HG02642 (cell line): ENCODE measurements around the gene TMEM51.

Experiments
- ATAC-seq: cut with Tn5 transposase; IDR thresholded peaks from one replicate; pipeline ENCODE4 v1.9.1; 2021; ENCODE audit warnings: mild to moderate bottlenecking; ENCODE audit not compliant: unreplicated experiment, poor library complexity

The TMEM51 gene

GRCh38 chr1:15191267-15191666, 37.7 kb downstream of the TMEM51 start:
- ATAC-seq = no peak

- no peak for ATAC-seq
Observed at GRCh38 chr1:15191770-15192169, 38.2 kb downstream of the TMEM51 start.

GRCh38 chr1:15192916-15193550, 39.5 kb downstream of the TMEM51 start:
- ATAC-seq = no peak

- ATAC-seq = no peak
Observed at GRCh38 chr1:15195420-15196052, 42.0 kb downstream of the TMEM51 start.

GRCh38 chr1:15196069-15196468, 42.5 kb downstream of the TMEM51 start:
- no peak for ATAC-seq

GRCh38 chr1:15196807-15197530, 43.4 kb downstream of the TMEM51 start:
- no peak for ATAC-seq

- no peak for ATAC-seq
Observed at GRCh38 chr1:15197591-15198447, 44.3 kb downstream of the TMEM51 start.

GRCh38 chr1:15198684-15199083, 45.1 kb downstream of the TMEM51 start:
- no peak for ATAC-seq

- ATAC-seq = no peak
Observed at GRCh38 chr1:15201221-15201620, 47.7 kb downstream of the TMEM51 start.

- ATAC-seq = no peak
Observed at GRCh38 chr1:15201849-15202551, 48.5 kb downstream of the TMEM51 start.

- ATAC-seq = no peak
Observed at GRCh38 chr1:15204931-15205330, 51.4 kb downstream of the TMEM51 start.

- no peak for ATAC-seq
Observed at GRCh38 chr1:15205586-15206346, 52.2 kb downstream of the TMEM51 start.

GRCh38 chr1:15206418-15207030, 53.0 kb downstream of the TMEM51 start:
- ATAC-seq = no peak

GRCh38 chr1:15207031-15207828, 53.7 kb downstream of the TMEM51 start:
- no peak for ATAC-seq

- no peak for ATAC-seq
Observed at GRCh38 chr1:15207829-15208429, 54.4 kb downstream of the TMEM51 start.

GRCh38 chr1:15210651-15211375, 57.3 kb downstream of the TMEM51 start:
- no peak for ATAC-seq

GRCh38 chr1:15211424-15211823, 57.9 kb downstream of the TMEM51 start:
- ATAC-seq = no peak
